ENCODE measurements around the gene COBL.

The COBL gene

GRCh38 chr7:51124321-51124720, 192.3 kb downstream of the COBL start:
- TF ChIP-seq FOXP2 (optimal IDR thresholded peaks at IDR 0.05; ENCODE audit: borderline replicate concordance, extremely low read depth, extremely low read length, insufficient read depth) (no peak), SIN3A (IDR thresholded peaks at IDR 0.05; ENCODE audit: borderline replicate concordance, insufficient read depth, low read length) (no peak), REST (IDR thresholded peaks at IDR 0.05; ENCODE audit: insufficient read depth in 1 of 2, low read depth in 2 of 2, low read length in 2 of 2) (no peak), TAF1 (IDR thresholded peaks at IDR 0.05; ENCODE audit: borderline replicate concordance, insufficient read depth, low read length) (no peak), POLR2AphosphoS5 (IDR thresholded peaks at IDR 0.05; ENCODE audit: low read depth, low read length) (no peak)

- TF ChIP-seq FOXP2 (optimal IDR thresholded peaks at IDR 0.05; ENCODE audit: borderline replicate concordance, extremely low read depth, extremely low read length, insufficient read depth), result no peak
- no peak for TF ChIP-seq TAF1 (IDR thresholded peaks at IDR 0.05; ENCODE audit: borderline replicate concordance, insufficient read depth, low read length)
- no peak for TF ChIP-seq REST (IDR thresholded peaks at IDR 0.05; ENCODE audit: insufficient read depth in 1 of 2, low read depth in 2 of 2, low read length in 2 of 2)
- TF ChIP-seq POLR2AphosphoS5 (IDR thresholded peaks at IDR 0.05; ENCODE audit: low read depth, low read length), result no peak
- no peak for TF ChIP-seq SIN3A (IDR thresholded peaks at IDR 0.05; ENCODE audit: borderline replicate concordance, insufficient read depth, low read length)
Observed at GRCh38 chr7:51123322-51124019, 193.1 kb downstream of the COBL start.

- TF ChIP-seq FOXP2 (optimal IDR thresholded peaks at IDR 0.05; ENCODE audit: borderline replicate concordance, extremely low read depth, extremely low read length, insufficient read depth) (no peak), POLR2AphosphoS5 (IDR thresholded peaks at IDR 0.05; ENCODE audit: low read depth, low read length) (no peak), SIN3A (IDR thresholded peaks at IDR 0.05; ENCODE audit: borderline replicate concordance, insufficient read depth, low read length) (0 out of 2 replicates have a peak, but pooled peaks have one; percentile 30), REST (IDR thresholded peaks at IDR 0.05; ENCODE audit: insufficient read depth in 1 of 2, low read depth in 2 of 2, low read length in 2 of 2) (no peak), TAF1 (IDR thresholded peaks at IDR 0.05; ENCODE audit: borderline replicate concordance, insufficient read depth, low read length) (no peak)
Observed at GRCh38 chr7:51121931-51122425, 194.6 kb downstream of the COBL start.

GRCh38 chr7:51121036-51121790, 195.4 kb downstream of the COBL start:
- TF ChIP-seq TAF1 (IDR thresholded peaks at IDR 0.05; ENCODE audit: borderline replicate concordance, insufficient read depth, low read length) (no peak), REST (IDR thresholded peaks at IDR 0.05; ENCODE audit: insufficient read depth in 1 of 2, low read depth in 2 of 2, low read length in 2 of 2) (no peak), FOXP2 (optimal IDR thresholded peaks at IDR 0.05; ENCODE audit: borderline replicate concordance, extremely low read depth, extremely low read length, insufficient read depth) (no peak), POLR2AphosphoS5 (IDR thresholded peaks at IDR 0.05; ENCODE audit: low read depth, low read length) (no peak), SIN3A (IDR thresholded peaks at IDR 0.05; ENCODE audit: borderline replicate concordance, insufficient read depth, low read length) (no peak)

Measured in PFSK-1 (cell line).